MCF 10A (cell line): ENCODE results near the gene RAB11FIP2. TPM values are rescaled to one million over a fixed set of nuclear protein-coding genes. Genes with fewer than 3 reads are reported as not detected.

ENCODE experiments used
- Bru-seq: library from RNA; stranded (reverse); fragments of 400-500 nt; gene quantifications from one replicate; lab custom pipeline; 2021; lab: Mats Ljungman, UMichigan
- BruChase-seq, 2 experiments: library from RNA; stranded (reverse); fragments of 400-500 nt; gene quantifications; one replicate each; lab custom pipeline; 2021; lab: Mats Ljungman, UMichigan
- BruUV-seq: library from RNA; stranded (reverse); fragments of 400-500 nt; replicated peaks from 2 replicates; lab custom pipeline; 2021; lab: Mats Ljungman, UMichigan
- CTCF ChIA-PET: fragments of 300-600 bp; sonication (Branson Sonifier 250); formaldehyde crosslinking; extraction: SDS; loops from one replicate; lab custom pipeline; 2021; ENCODE audit warnings: antibody characterized with exemption, inconsistent platforms; lab: Yijun Ruan, JAX
- POLR2A ChIA-PET: fragments of 300-600, 350-650 bp; sonication (Branson Sonifier 250); formaldehyde crosslinking; extraction: SDS; loops from one replicate; lab custom pipeline; 2020; ENCODE audit warnings: antibody characterized with exemption, inconsistent platforms; lab: Yijun Ruan, JAX
- DNase-seq: peaks from one replicate; pipeline ENCODE4 v3.0.0-alpha.2; 2018; ENCODE audit not compliant: unreplicated experiment
- H3K27ac Mint-ChIP-seq: one replicate; pipeline ENCODE4 v1.8.0; 2022; ENCODE audit warnings: mild to moderate bottlenecking, low read depth, mixed read lengths; ENCODE audit not compliant: unreplicated experiment
- H3K27me3 Mint-ChIP-seq: one replicate; pipeline ENCODE4 v1.8.0; 2022; ENCODE audit warnings: mixed read lengths; ENCODE audit not compliant: insufficient read depth, unreplicated experiment
- H3K36me3 Mint-ChIP-seq: one replicate; pipeline ENCODE4 v1.8.0; 2022; ENCODE audit warnings: mild to moderate bottlenecking, moderate library complexity, mixed read lengths; ENCODE audit not compliant: insufficient read depth, unreplicated experiment
- H3K4me1 Mint-ChIP-seq: one replicate; pipeline ENCODE4 v1.8.0; 2022; ENCODE audit warnings: mixed read lengths; ENCODE audit not compliant: insufficient read depth, unreplicated experiment
- H3K4me3 Mint-ChIP-seq: one replicate; pipeline ENCODE4 v1.8.0; 2022; ENCODE audit warnings: mild to moderate bottlenecking, moderate library complexity, mixed read lengths; ENCODE audit not compliant: unreplicated experiment
- H3K9me3 Mint-ChIP-seq: one replicate; pipeline ENCODE4 v1.8.0; 2022; ENCODE audit warnings: mixed read lengths; ENCODE audit not compliant: unreplicated experiment
- intact Hi-C: fragments of 100-400 bp; cut with micrococcal nuclease; formaldehyde crosslinking; loops from 2 replicates; pipeline ENCODE4 v1.14.1; 2022
- long read RNA-seq: library from polyadenylated mRNA; stranded (forward); transcript quantifications from one replicate; pipeline ENCODE4 v2.0.0, GENCODE V29; 2022
- total RNA-seq: library from RNA; stranded (reverse); gene quantifications from 2 replicates; pipeline ENCODE4 v1.2.3, GENCODE V29; 2022
- TF ChIP-seq, protein P1 (sequence below): fragments of 200-600 bp; IDR thresholded peaks from one replicate; pipeline ENCODE4 v1.8.0; 2022; ENCODE audit warnings: antibody characterized with exemption, mild to moderate bottlenecking; ENCODE audit not compliant: unreplicated experiment

RAB11FIP2 gene, protein sequence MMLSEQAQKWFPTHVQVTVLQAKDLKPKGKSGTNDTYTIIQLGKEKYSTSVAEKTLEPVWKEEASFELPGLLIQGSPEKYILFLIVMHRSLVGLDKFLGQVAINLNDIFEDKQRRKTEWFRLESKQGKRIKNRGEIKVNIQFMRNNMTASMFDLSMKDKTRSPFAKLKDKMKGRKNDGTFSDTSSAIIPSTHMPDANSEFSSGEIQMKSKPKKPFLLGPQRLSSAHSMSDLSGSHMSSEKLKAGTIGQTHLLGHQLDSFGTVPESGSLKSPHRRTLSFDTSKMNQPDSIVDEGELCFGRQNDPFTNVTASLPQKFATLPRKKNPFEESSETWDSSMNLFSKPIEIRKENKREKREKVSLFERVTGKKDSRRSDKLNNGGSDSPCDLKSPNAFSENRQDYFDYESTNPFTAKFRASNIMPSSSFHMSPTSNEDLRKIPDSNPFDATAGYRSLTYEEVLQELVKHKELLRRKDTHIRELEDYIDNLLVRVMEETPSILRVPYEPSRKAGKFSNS
- total RNA-seq (23.9 and 27.1 TPM in 2 replicates), Bru-seq, nascent RNA (percentile 91 among the genes with signal in this experiment), BruChase-seq, experiment 1, labeled RNA remaining after a 6-hour chase (percentile 93 among the genes with signal in this experiment), BruChase-seq, experiment 2, labeled RNA remaining after a 2-hour chase (percentile 94 among the genes with signal in this experiment)
- long read RNA-seq, full-length matches to known transcripts, result 10 of 19 reads
- long read RNA-seq, partial matches to known transcripts, result 1 of 19 reads
- long read RNA-seq, other reads (novel, unspliced or antisense), result 8 of 19 reads

DNA sequence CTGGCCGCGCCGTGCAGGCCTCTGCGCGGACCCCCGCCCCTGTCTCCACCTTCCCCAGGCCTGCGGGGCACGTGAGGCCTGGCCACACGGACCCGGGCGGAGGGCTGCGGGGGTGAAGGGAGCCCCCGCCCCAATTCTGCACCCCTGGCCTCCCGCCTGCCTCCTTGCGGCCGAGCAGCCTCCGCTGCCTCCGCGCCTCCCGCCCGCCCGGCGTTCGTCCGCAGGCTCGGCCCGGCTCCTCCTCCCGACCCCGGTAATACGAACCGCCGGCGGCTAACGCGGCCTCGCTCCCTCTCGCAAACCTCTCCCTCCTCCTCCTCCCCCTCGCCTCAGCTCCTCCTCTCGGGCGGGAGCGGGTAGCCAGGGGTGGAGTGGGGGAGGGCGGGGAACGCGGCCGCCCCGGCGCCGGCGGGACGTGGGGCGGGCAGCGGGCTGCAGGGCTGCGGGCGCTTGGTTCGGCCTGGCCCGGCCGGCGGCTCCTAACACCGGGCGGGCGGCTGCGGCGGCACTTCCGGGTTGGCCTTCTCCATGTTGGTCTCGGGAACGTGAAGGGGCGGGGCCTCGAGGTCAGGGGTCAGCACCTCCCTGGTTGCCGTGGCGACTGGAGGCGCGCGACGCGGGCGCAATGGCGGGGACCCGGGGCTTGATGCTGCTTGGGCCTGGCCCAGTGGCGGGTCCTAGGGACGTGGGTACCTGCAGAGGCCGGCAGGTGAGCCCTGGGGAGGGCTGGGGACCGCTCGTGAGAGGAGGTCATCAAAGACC lies at the start of gene RAB11FIP2:
Gene RAB11FIP2, minus strand, starts transcription at position 547 of the 762 bp plus-strand sequence. CDS start 778 bp downstream, outside the sequence.
- intact Hi-C loops, result loop anchor here (5.0 to 10.0 kb wide), 4 partner anchors 244 to 509 kb away; no protein-coding TSS in a partner anchor
- peak within 1 kb of the TSS; percentile 87 for H3K27ac Mint-ChIP-seq
- no TSS peak for BruUV-seq
- TF ChIP-seq, protein P1, sequence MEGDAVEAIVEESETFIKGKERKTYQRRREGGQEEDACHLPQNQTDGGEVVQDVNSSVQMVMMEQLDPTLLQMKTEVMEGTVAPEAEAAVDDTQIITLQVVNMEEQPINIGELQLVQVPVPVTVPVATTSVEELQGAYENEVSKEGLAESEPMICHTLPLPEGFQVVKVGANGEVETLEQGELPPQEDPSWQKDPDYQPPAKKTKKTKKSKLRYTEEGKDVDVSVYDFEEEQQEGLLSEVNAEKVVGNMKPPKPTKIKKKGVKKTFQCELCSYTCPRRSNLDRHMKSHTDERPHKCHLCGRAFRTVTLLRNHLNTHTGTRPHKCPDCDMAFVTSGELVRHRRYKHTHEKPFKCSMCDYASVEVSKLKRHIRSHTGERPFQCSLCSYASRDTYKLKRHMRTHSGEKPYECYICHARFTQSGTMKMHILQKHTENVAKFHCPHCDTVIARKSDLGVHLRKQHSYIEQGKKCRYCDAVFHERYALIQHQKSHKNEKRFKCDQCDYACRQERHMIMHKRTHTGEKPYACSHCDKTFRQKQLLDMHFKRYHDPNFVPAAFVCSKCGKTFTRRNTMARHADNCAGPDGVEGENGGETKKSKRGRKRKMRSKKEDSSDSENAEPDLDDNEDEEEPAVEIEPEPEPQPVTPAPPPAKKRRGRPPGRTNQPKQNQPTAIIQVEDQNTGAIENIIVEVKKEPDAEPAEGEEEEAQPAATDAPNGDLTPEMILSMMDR, result no peak
- ChIA-PET POLR2A (interaction anchor here (0.8 to 2.6 kb wide), 12 partner anchors 8 to 674 kb away, joined by 3 to 16 read pairs (median 4); no protein-coding TSS in a partner anchor), CTCF (no interaction called here)
- H3K27me3 Mint-ChIP-seq, result no peaks in the 10 kb centered on the region
- peak within 1 kb of the TSS; percentile 82 for H3K4me3 Mint-ChIP-seq
- H3K9me3 Mint-ChIP-seq, result no peaks in the 10 kb centered on the region
- H3K4me1 Mint-ChIP-seq, result peaks cover 24% of the 10 kb centered on the region
- peak; percentile 91 for DNase-seq
- no peaks in the 10 kb centered on the region for H3K36me3 Mint-ChIP-seq

DNA sequence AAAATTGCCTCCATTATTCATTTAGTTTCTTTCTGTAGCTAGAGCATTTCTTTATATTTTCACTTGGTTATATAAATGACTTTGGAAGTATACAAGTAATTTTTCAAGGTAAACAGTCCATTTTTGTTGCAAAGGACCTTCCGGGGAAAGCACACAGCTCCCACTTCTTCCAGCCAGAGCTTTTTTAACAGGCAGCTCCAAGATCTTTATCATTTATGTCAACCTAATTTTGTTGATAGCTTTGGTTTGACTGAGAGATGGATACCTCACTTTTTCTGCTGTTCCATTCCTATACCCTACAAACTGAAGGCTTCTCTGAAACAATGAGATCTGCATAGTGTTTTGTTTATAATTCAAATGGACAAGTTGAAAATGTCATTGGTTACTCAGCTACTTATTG lies 49.3 kb upstream of the RAB11FIP2 start:
- TF ChIP-seq, protein P1, result no peak
- H3K27ac Mint-ChIP-seq, result no peak overlapping the region
- H3K9me3 Mint-ChIP-seq, result no peaks in the 10 kb centered on the region
- no peak for DNase-seq
- CTCF ChIA-PET, result no interaction called here
- no peaks in the 10 kb centered on the region for H3K36me3 Mint-ChIP-seq
- H3K4me1 Mint-ChIP-seq, result no peaks in the 10 kb centered on the region
- POLR2A ChIA-PET, result no interaction called here
- no peak overlapping the region for H3K4me3 Mint-ChIP-seq
- BruUV-seq, result no TSS peak
- no peaks in the 10 kb centered on the region for H3K27me3 Mint-ChIP-seq
- intact Hi-C loops, result no loop called here

DNA sequence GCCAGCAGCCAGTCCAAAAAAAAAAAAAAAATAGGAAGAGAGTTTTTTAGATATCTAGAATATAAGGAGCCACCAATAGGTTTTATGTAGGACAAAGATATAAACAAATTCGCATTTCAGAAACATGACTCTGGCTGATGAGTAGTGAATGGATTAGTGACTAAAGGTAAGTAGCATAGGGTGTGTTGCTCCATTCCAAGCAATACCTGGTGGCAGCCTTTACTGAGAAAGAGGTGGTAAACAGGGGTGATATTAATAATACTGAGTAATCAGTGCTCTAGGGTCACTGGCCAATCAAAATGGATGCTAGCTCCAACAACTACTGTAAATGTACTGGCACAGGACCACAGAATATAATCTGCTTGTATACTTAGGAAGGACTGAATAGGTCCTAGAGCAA lies 45.5 kb upstream of the RAB11FIP2 start:
- ChIA-PET POLR2A (no interaction called here), CTCF (no interaction called here)
- no peaks in the 10 kb centered on the region for H3K4me1 Mint-ChIP-seq
- no peak overlapping the region for H3K27ac Mint-ChIP-seq
- no TSS peak for BruUV-seq
- H3K27me3 Mint-ChIP-seq, result no peaks in the 10 kb centered on the region
- TF ChIP-seq, protein P1, result no peak
- H3K36me3 Mint-ChIP-seq, result no peaks in the 10 kb centered on the region
- no peak overlapping the region for H3K4me3 Mint-ChIP-seq
- DNase-seq, result no peak
- intact Hi-C loops, result no loop called here
- no peaks in the 10 kb centered on the region for H3K9me3 Mint-ChIP-seq
